ENCODE measurements around the gene BUD13. TPM values are rescaled to one million over a fixed set of nuclear protein-coding genes. Genes with fewer than 3 reads are reported as not detected.

The BUD13 gene
- total and polyA plus RNA-seq, 2 of the 13 experiments (the other 11 are each of a cell fraction or from before 2014, with no cell fraction given) = 13.3 to 25.9 TPM

DNA sequence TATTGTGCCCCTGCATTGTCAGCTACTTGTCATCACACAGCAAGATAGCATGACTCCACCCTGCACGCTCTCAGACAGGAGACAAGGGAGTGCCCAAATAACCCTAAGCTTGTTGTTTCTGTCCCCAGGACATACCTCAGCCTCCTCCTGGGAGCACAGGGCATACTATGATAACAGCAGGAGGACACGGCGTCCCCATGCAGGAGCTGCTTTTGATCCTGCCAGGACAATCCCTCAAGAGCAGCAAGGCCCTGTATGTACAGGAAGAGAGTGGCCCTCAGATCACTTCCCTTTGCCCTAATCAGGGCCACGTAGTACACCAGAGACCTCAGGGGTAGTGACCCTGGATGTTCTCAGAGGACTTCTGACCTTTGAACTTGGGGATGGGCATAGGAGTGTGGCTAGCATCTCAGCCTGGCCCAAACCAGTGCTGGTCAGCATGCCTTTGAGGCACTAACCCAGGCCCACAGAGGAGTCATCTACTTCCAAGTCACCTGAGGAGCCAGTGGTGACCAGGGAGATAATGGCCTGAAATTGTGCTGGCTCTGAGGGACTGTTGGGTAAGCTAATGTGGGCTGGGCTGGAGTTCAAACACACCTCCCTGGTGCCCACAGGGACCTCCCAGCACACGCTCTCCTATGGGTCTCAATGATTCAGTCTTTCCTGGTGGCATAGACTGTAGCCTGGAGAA is 41.1 kb upstream of the BUD13 start (continued):
- TF ChIP-seq ZNF761 (CRISPR knock-in tag; conservative IDR thresholded peaks at IDR 0.05) = no peak
- TF ChIP-seq NFYC (CRISPR knock-in tag; IDR thresholded peaks at IDR 0.05) = no peak
- no peak for TF ChIP-seq ZNF30 (CRISPR knock-in tag; IDR thresholded peaks at IDR 0.05)
- TF ChIP-seq CEBPG (CRISPR knock-in tag; IDR thresholded peaks at IDR 0.05) = no peak
- no peak for TF ChIP-seq ZBTB3 (CRISPR knock-in tag; IDR thresholded peaks at IDR 0.05; ENCODE audit: borderline replicate concordance, low read depth)
- peak; percentile 78 for TF ChIP-seq ZNF687 (CRISPR knock-in tag; IDR thresholded peaks at IDR 0.05)
- TF ChIP-seq ZNF292 (CRISPR knock-in tag; IDR thresholded peaks at IDR 0.05; ENCODE audit: borderline replicate concordance, low read depth) = no peak
- 0 out of 2 replicates have a peak, but pooled peaks have one; percentile 53 for TF ChIP-seq PHF21A (CRISPR knock-in tag; IDR thresholded peaks at IDR 0.05)
- TF ChIP-seq PHF5A (CRISPR knock-in tag; IDR thresholded peaks at IDR 0.05; ENCODE audit: low read depth, unreplicated experiment) = no peak
- no peak for TF ChIP-seq ZNF101 (CRISPR knock-in tag; IDR thresholded peaks at IDR 0.05; ENCODE audit: borderline replicate concordance, low read depth)
- TF ChIP-seq HMGXB4 (CRISPR knock-in tag; IDR thresholded peaks at IDR 0.05; ENCODE audit: borderline replicate concordance in 1 of 2, low read depth in 1 of 2) = no peak
- no peak; the same call in 1 of the 2 replicates for TF ChIP-seq FOSL2 (CRISPR knock-in tag; IDR thresholded peaks at IDR 0.05)
- TF ChIP-seq, protein P1, sequence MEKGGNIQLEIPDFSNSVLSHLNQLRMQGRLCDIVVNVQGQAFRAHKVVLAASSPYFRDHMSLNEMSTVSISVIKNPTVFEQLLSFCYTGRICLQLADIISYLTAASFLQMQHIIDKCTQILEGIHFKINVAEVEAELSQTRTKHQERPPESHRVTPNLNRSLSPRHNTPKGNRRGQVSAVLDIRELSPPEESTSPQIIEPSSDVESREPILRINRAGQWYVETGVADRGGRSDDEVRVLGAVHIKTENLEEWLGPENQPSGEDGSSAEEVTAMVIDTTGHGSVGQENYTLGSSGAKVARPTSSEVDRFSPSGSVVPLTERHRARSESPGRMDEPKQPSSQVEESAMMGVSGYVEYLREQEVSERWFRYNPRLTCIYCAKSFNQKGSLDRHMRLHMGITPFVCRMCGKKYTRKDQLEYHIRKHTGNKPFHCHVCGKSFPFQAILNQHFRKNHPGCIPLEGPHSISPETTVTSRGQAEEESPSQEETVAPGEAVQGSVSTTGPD (CRISPR knock-in tag; IDR thresholded peaks at IDR 0.05) = no peak
- peak; percentile 90 for TF ChIP-seq PPARG (CRISPR knock-in tag; conservative IDR thresholded peaks at IDR 0.05)
- TF ChIP-seq KDM6A (CRISPR knock-in tag; IDR thresholded peaks at IDR 0.05; ENCODE audit: low read depth) = no peak
- TF ChIP-seq ZFP90 (CRISPR knock-in tag; IDR thresholded peaks at IDR 0.05; ENCODE audit: borderline replicate concordance) = no peak
- TF ChIP-seq ZNF430 (CRISPR knock-in tag; IDR thresholded peaks at IDR 0.05) = peak; percentile 67; the same call in 1 of the 2 replicates
- TF ChIP-seq ZNF33A (CRISPR knock-in tag; IDR thresholded peaks at IDR 0.05; ENCODE audit: borderline replicate concordance) = no peak
- 0 out of 4 replicates have a peak, but pooled peaks of 1 of the 2 experiments have one; percentile 41 for TF ChIP-seq NR2F1 (CRISPR knock-in tag; IDR thresholded peaks at IDR 0.05)
- TF ChIP-seq ZNF33B (CRISPR knock-in tag; IDR thresholded peaks at IDR 0.05) = no peak
- peak; percentile 81 for TF ChIP-seq RXRA (CRISPR knock-in tag; IDR thresholded peaks at IDR 0.05)
- TF ChIP-seq YEATS4 (CRISPR knock-in tag; IDR thresholded peaks at IDR 0.05; ENCODE audit: borderline replicate concordance) = no peak
- TF ChIP-seq TOE1 (CRISPR knock-in tag; IDR thresholded peaks at IDR 0.05) = no peak

Data from HepG2 (cell line).